HepG2 (cell line): ENCODE measurements around the gene NR2F1-AS1. TPM values are rescaled to one million over a fixed set of nuclear protein-coding genes. Genes with fewer than 3 reads are reported as not detected.

ENCODE experiments used
- ATAC-seq: fragments of 200-7000 bp; cut with Tn5 transposase; 3 replicates; pipeline ENCODE4 v1.9.1; 2020; ENCODE audit warnings: mild to moderate bottlenecking, moderate library complexity
- BruUV-seq: library from RNA; stranded (reverse); fragments of 400-500 nt; replicated peaks from 2 replicates; lab custom pipeline; 2021; lab: Mats Ljungman, UMichigan
- CTCF ChIA-PET: fragments of 300-600 bp; formaldehyde crosslinking; extraction: SDS; loops from one replicate; lab custom pipeline; 2021; ENCODE audit warnings: low total read pairs, inconsistent platforms, low intra/inter-chr PET ratio; lab: Yijun Ruan, JAX
- POLR2A ChIA-PET: fragments of 350-600 bp; sonication (Branson Sonifier 250); formaldehyde crosslinking; loops from one replicate; lab custom pipeline; 2020; ENCODE audit warnings: antibody characterized with exemption, inconsistent platforms; lab: Yijun Ruan, JAX
- DNase-seq: peaks from one replicate; pipeline ENCODE4 v3.0.0-alpha.2; 2015; ENCODE audit warnings: low spot score
- FAIRE-seq: peaks from 3 replicates; lab custom pipeline; 2011; peaks lifted over from hg19 to GRCh38; lab: Jason Lieb, UNC
- H2AFZ ChIP-seq: one replicate; pipeline ENCODE4 v1.6.1; 2011; ENCODE audit warnings: low read length, inconsistent platforms
- H3K27ac ChIP-seq: fragments of 300-600 bp; 3 replicates; pipeline ENCODE4 v1.8.0; 2011; ENCODE audit warnings: mixed run types, mild to moderate bottlenecking, mixed read lengths, low read length, inconsistent platforms; ENCODE audit not compliant: insufficient read depth; ENCODE audit errors: extremely low read length
- H3K27me3 ChIP-seq, 2 experiments: fragments of 200-600 bp in 1 of 2; 2 replicates in 1 of 2; 3 replicates in 1 of 2; pipeline versions ENCODE4 v1.6.0 to v1.8.0; 2011; ENCODE audit warnings: low read length in 2 of 2, mild to moderate bottlenecking in 2 of 2, moderate library complexity in 2 of 2, inconsistent platforms in 1 of 2; ENCODE audit not compliant: insufficient read depth in 2 of 2, control insufficient read depth in 1 of 2
- H3K36me3 ChIP-seq, 2 experiments: fragments of 200-600 bp in 1 of 2; replicated peaks in 1 of 2; 2 replicates in 1 of 2; 3 replicates in 1 of 2; pipeline versions ENCODE4 v1.5.1 to v1.8.0; 2011; ENCODE audit warnings: low read length in 2 of 2, inconsistent platforms in 1 of 2; ENCODE audit not compliant: insufficient read depth in 2 of 2, control insufficient read depth in 1 of 2
- H3K4me1 ChIP-seq: 2 replicates; pipeline ENCODE4 v1.5.1; 2012; ENCODE audit warnings: low read length, inconsistent platforms; ENCODE audit not compliant: insufficient read depth
- H3K4me2 ChIP-seq: 2 replicates; pipeline ENCODE4 v1.6.0; 2011; ENCODE audit warnings: low read depth, low read length, inconsistent platforms
- H3K4me3 ChIP-seq, 3 experiments: fragments of 200-600 bp in 1 of 3; sonication (generic), shearing (Covaris generic) in 1 of 3; replicated peaks in 1 of 3; 2 replicates each; pipeline ENCODE4 v1.5.1; 2011 to 2016; ENCODE audit warnings: low read length in 3 of 3, inconsistent platforms in 2 of 3, low read depth in 2 of 3, mild to moderate bottlenecking in 2 of 3, control low read depth in 1 of 3, mixed read lengths in 1 of 3; ENCODE audit not compliant: insufficient read depth in 1 of 3
- H3K79me2 ChIP-seq: one replicate; pipeline ENCODE4 v1.6.1; 2011; ENCODE audit warnings: low read length, inconsistent platforms; ENCODE audit not compliant: insufficient read depth
- H3K9ac ChIP-seq: 2 replicates; pipeline ENCODE4 v1.6.0; 2011; ENCODE audit warnings: mild to moderate bottlenecking, low read depth, low read length, inconsistent platforms; ENCODE audit not compliant: insufficient read depth
- H3K9me3 ChIP-seq: 2 replicates; pipeline ENCODE4 v1.5.1; 2012; ENCODE audit warnings: mild to moderate bottlenecking, low read length
- H4K20me1 ChIP-seq: 2 replicates; pipeline ENCODE4 v1.6.0; 2011; ENCODE audit warnings: inconsistent platforms, mild to moderate bottlenecking, low read length, moderate library complexity; ENCODE audit not compliant: insufficient read depth
- CHD4 ChIP-seq: fragments of 200-600 bp; sonication (generic); IDR thresholded peaks from 2 replicates; pipeline ENCODE4 v1.7.0; 2017; ENCODE audit warnings: mild to moderate bottlenecking, low read length, borderline replicate concordance
- ISL2 ChIP-seq: sonication (generic); formaldehyde crosslinking; IDR thresholded peaks from 2 replicates; pipeline ENCODE4 v1.5.0; 2020; ENCODE audit warnings: missing genetic modification reagents
- PATZ1 ChIP-seq: sonication (generic); formaldehyde crosslinking; IDR thresholded peaks from 2 replicates; pipeline ENCODE4 v1.4.0; 2020; ENCODE audit warnings: missing genetic modification reagents
- RBM39 ChIP-seq: fragments of 200-400 bp; formaldehyde crosslinking; IDR thresholded peaks from one replicate; pipeline ENCODE4 v1.6.1; 2018; ENCODE audit warnings: antibody characterized with exemption, mild to moderate bottlenecking, low read depth, low read length; ENCODE audit not compliant: poor library complexity, severe bottlenecking
- ZBTB7A ChIP-seq: sonication (generic); formaldehyde crosslinking; IDR thresholded peaks from 2 replicates; pipeline ENCODE4 v1.8.0; 2022; ENCODE audit warnings: mild to moderate bottlenecking, missing genetic modification reagents
- WGBS: methylation state at CpG from one replicate; pipeline ENCODE4 v1.1.6; 2017; ENCODE audit warnings: low lambda C conversion rate; 5-methylcytosine and 5-hydroxymethylcytosine counted together
- in situ Hi-C: cut with HindIII; loops from 2 replicates; pipeline ENCODE4 v1.10.0; 2017; ENCODE audit warnings: low pct_unique_long_range_greater_than_20kb; ENCODE audit not compliant: extremely low pct_ligation_motif_present
- intact Hi-C: fragments of 100-400 bp; cut with micrococcal nuclease; formaldehyde crosslinking; loops from one replicate; pipeline ENCODE4 v1.10.0; 2022; ENCODE audit not compliant: unreplicated experiment
- polyA plus RNA-seq, 8 experiments: library from polyadenylated mRNA; depleted of rRNA in 3 of 8; stranded (reverse) in 7 of 8; unstranded in 1 of 8; fragments of >200 nt; fragmentation: Illumina TruSeq in 4 of 8; extraction: Trizol in 4 of 8; gene quantifications; 2 replicates each; pipeline versions ENCODE4 v1.2.1 to v1.2.3, GENCODE V29; 2011 to 2016; ENCODE audit warnings: low read depth in 4 of 8, missing spikeins in 1 of 8, mixed read lengths in 1 of 8; ENCODE audit not compliant: insufficient read depth in 1 of 8
- total RNA-seq, 5 experiments: library from RNA; depleted of rRNA; stranded (reverse); fragments of >200 nt; fragmentation: Illumina TruSeq; extraction: Trizol; gene quantifications; 2 replicates each; pipeline ENCODE4 v1.2.3, GENCODE V29; 2016; ENCODE audit warnings: low read depth in 1 of 5

NR2F1-AS1 gene
- total and polyA plus RNA-seq, 2 of the 13 experiments (the other 11 are each of a cell fraction or from before 2014, with no cell fraction given), result 2.8 TPM

GRCh38 chr5:93582677-93583438 lies 1.8 kb upstream of the NR2F1-AS1 start, which contains the start of gene NR2F1 (continued):
- TF ChIP-seq RBM39 (no peak), ZBTB7A (CRISPR knock-in tag) (peak; percentile 65; the same call in 1 of the 2 replicates)
- TF ChIP-seq, all 625 proteins: peak for 210

GRCh38 chr5:93582167-93582462 lies 1.1 kb upstream of the NR2F1-AS1 start:
- ATAC-seq (no peak), DNase-seq (no peak), FAIRE-seq (no peak)
- POLR2A ChIA-PET, result interaction anchor here (0.9 to 1.6 kb wide), 2 partner anchors 670 to 674 kb away, joined by 3 to 13 read pairs; no protein-coding TSS in a partner anchor
- 3% methylated on average over 2 of the region's 2 CpGs for WGBS
- H3K27me3 ChIP-seq, result peaks cover 3 to 22% of the 10 kb centered on the region in 2 experiments; a peak in 3 of 5 replicates
- H3K9ac ChIP-seq, result peak overlapping the region; percentile 45; the same call in 1 of the 2 replicates
- peaks cover 27% of the 10 kb centered on the region for H3K79me2 ChIP-seq
- intact Hi-C loops, result loop anchor here (1.0 to 5.0 kb wide), 10 partner anchors 25 to 695 kb away; a partner anchor contains a TSS
- H4K20me1 ChIP-seq, result peaks cover 19% of the 10 kb centered on the region; the same call in 1 of the 2 replicates
- peak overlapping the region; percentile 55 to 96 (median 56) for H3K4me3 ChIP-seq
- in situ Hi-C loops, result loop anchor here (5.0 to 10.0 kb wide), 3 partner anchors 210 to 695 kb away; no protein-coding TSS in a partner anchor
- H3K9me3 ChIP-seq, result no peaks in the 10 kb centered on the region
- peak overlapping the region; percentile 41 for H3K27ac ChIP-seq
- no TSS peak for BruUV-seq
- peaks cover 26% of the 10 kb centered on the region for H3K4me1 ChIP-seq
- peak overlapping the region; percentile 97 for H3K4me2 ChIP-seq
- H2AFZ ChIP-seq, result no peak overlapping the region
- TF ChIP-seq CHD4, result 0 out of 2 replicates have a peak, but pooled peaks have one; percentile 25
- TF ChIP-seq PATZ1 (CRISPR knock-in tag), result peak; percentile 64; the same call in 1 of the 2 replicates
- TF ChIP-seq ISL2 (CRISPR knock-in tag), result no peak
- TF ChIP-seq, all 625 proteins: peak for 2
- H3K36me3 ChIP-seq, result no peaks in the 10 kb centered on the region
- CTCF ChIA-PET, result interaction anchor here (1.5 to 2.1 kb wide), 2 partner anchors 219 to 333 kb away, joined by 8 to 19 read pairs; no protein-coding TSS in a partner anchor
